ENCODE results near the gene AP4M1.

AP4M1 gene

GRCh38 chr7:100074841-100075240, 26.6 kb upstream of the AP4M1 start:
- Histone ChIP-seq H3K36me3 (ENCODE audit: insufficient read depth, low read length) (peaks cover 89% of the 10 kb centered on the region), H3K9ac (ENCODE audit: low read length) (no peak overlapping the region), H2AFZ (ENCODE audit: low read length) (no peak overlapping the region), H3K4me3 (ENCODE audit: low read depth, low read length, poor library complexity, severe bottlenecking) (no peak overlapping the region), H3K27ac (ENCODE audit: low read depth, low read length, poor library complexity, severe bottlenecking) (no peak overlapping the region), H3K79me2 (ENCODE audit: insufficient read depth, low read length) (no peaks in the 10 kb centered on the region; the same call in 1 of the 2 replicates), H3K9me3 (ENCODE audit: low read length) (peaks cover 33% of the 10 kb centered on the region), H3K9me2 (ENCODE audit: low read depth, low read length) (no peaks in the 10 kb centered on the region), H3F3A (ENCODE audit: insufficient read depth, low read length) (0 out of 2 replicates have a peak, but pooled peaks cover under 1% of the 10 kb centered on the region), H3K27me3 (ENCODE audit: insufficient read depth, low read length) (no peaks in the 10 kb centered on the region), H3K4me2 (ENCODE audit: low read length) (no peak overlapping the region), H3K4me1 (ENCODE audit: insufficient read depth, low read length, severe bottlenecking) (no peaks in the 10 kb centered on the region), H4K20me1 (ENCODE audit: insufficient read depth, low read length) (no peaks in the 10 kb centered on the region)
- TF ChIP-seq CTCF (IDR thresholded peaks at IDR 0.05; ENCODE audit: low read length) (no peak), EZH2 (IDR thresholded peaks at IDR 0.05; ENCODE audit: borderline replicate concordance, low read length) (no peak)

- H3K4me1 ChIP-seq (ENCODE audit: insufficient read depth, low read length, severe bottlenecking), result peaks cover 2% of the 10 kb centered on the region
- no peak overlapping the region for H3K27ac ChIP-seq (ENCODE audit: low read depth, low read length, poor library complexity, severe bottlenecking)
- H3K9ac ChIP-seq (ENCODE audit: low read length), result no peak overlapping the region
- peaks cover 87% of the 10 kb centered on the region for H3K36me3 ChIP-seq (ENCODE audit: insufficient read depth, low read length)
- H3K27me3 ChIP-seq (ENCODE audit: insufficient read depth, low read length), result no peaks in the 10 kb centered on the region
- H3K4me2 ChIP-seq (ENCODE audit: low read length), result no peak overlapping the region
- H3K9me2 ChIP-seq (ENCODE audit: low read depth, low read length), result no peaks in the 10 kb centered on the region
- peaks cover 27% of the 10 kb centered on the region for H3K9me3 ChIP-seq (ENCODE audit: low read length)
- no peak overlapping the region for H2AFZ ChIP-seq (ENCODE audit: low read length)
- H3F3A ChIP-seq (ENCODE audit: insufficient read depth, low read length), result 0 out of 2 replicates have a peak, but pooled peaks cover 5% of the 10 kb centered on the region
- no peak overlapping the region for H3K4me3 ChIP-seq (ENCODE audit: low read depth, low read length, poor library complexity, severe bottlenecking)
- no peaks in the 10 kb centered on the region; the same call in 1 of the 2 replicates for H3K79me2 ChIP-seq (ENCODE audit: insufficient read depth, low read length)
- no peaks in the 10 kb centered on the region for H4K20me1 ChIP-seq (ENCODE audit: insufficient read depth, low read length)
- TF ChIP-seq EZH2 (IDR thresholded peaks at IDR 0.05; ENCODE audit: borderline replicate concordance, low read length), result no peak
- no peak for TF ChIP-seq CTCF (IDR thresholded peaks at IDR 0.05; ENCODE audit: low read length)
Measured at GRCh38 chr7:100075418-100075817, 26.0 kb upstream of the AP4M1 start.

- no peak overlapping the region for H3K27ac ChIP-seq (ENCODE audit: low read depth, low read length, poor library complexity, severe bottlenecking)
- H3K79me2 ChIP-seq (ENCODE audit: insufficient read depth, low read length), result peaks cover 6% of the 10 kb centered on the region
- H3K9me3 ChIP-seq (ENCODE audit: low read length), result peaks cover 9% of the 10 kb centered on the region
- peaks cover 5% of the 10 kb centered on the region; the same call in 1 of the 2 replicates for H3F3A ChIP-seq (ENCODE audit: insufficient read depth, low read length)
- H3K9ac ChIP-seq (ENCODE audit: low read length), result no peak overlapping the region
- H3K4me2 ChIP-seq (ENCODE audit: low read length), result no peak overlapping the region
- peaks cover 69% of the 10 kb centered on the region for H3K36me3 ChIP-seq (ENCODE audit: insufficient read depth, low read length)
- H3K27me3 ChIP-seq (ENCODE audit: insufficient read depth, low read length), result no peaks in the 10 kb centered on the region
- H3K4me3 ChIP-seq (ENCODE audit: low read depth, low read length, poor library complexity, severe bottlenecking), result no peak overlapping the region
- TF ChIP-seq CTCF (IDR thresholded peaks at IDR 0.05; ENCODE audit: low read length) (no peak), EZH2 (IDR thresholded peaks at IDR 0.05; ENCODE audit: borderline replicate concordance, low read length) (no peak)
- H3K4me1 ChIP-seq (ENCODE audit: insufficient read depth, low read length, severe bottlenecking), result peaks cover 12% of the 10 kb centered on the region
- H4K20me1 ChIP-seq (ENCODE audit: insufficient read depth, low read length), result no peaks in the 10 kb centered on the region
- no peak overlapping the region for H2AFZ ChIP-seq (ENCODE audit: low read length)
- no peaks in the 10 kb centered on the region for H3K9me2 ChIP-seq (ENCODE audit: low read depth, low read length)
Measured at GRCh38 chr7:100077205-100077604, 24.2 kb upstream of the AP4M1 start.
